NCI-H446 (cell line): ENCODE measurements around the gene PCLAF.
A peak's percentile ranks its signal among the peaks of the same experiment; 100 is the strongest.
"Not testable (repeated sequence)": the region's sequence is repeated elsewhere in the genome, so short reads cannot be mapped to it uniquely, and the experiment has no call there.

Experiments used
- DNase-seq, 2 experiments: peaks; one replicate each; lab custom pipeline; 2025; lab: John Stamatoyannopoulos, UW

The PCLAF gene

GRCh38 chr15:64369078-64369607 lies 12.1 kb downstream of the PCLAF start:
- no peak for DNase-seq

GRCh38 chr15:64361259-64361658 lies 20.0 kb downstream of the PCLAF start:
- DNase-seq = no peak

DNA sequence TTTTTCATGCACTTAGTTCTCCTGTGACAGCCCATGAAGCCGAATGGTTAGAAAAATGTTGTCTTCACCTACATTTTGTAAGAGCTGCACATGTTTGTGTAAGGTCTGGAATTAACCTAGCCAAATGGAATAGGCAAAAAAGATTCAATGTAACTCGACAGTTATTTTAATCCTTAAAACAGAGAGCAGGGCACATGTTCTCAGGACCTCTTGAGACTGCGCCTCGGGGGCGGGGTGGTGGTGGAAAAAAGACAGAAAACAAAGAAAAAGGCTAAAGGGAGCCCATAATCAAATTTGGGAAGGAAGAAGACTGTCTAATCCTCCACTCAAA lies 24.6 kb downstream of the PCLAF start:
- no peak for DNase-seq

DNA sequence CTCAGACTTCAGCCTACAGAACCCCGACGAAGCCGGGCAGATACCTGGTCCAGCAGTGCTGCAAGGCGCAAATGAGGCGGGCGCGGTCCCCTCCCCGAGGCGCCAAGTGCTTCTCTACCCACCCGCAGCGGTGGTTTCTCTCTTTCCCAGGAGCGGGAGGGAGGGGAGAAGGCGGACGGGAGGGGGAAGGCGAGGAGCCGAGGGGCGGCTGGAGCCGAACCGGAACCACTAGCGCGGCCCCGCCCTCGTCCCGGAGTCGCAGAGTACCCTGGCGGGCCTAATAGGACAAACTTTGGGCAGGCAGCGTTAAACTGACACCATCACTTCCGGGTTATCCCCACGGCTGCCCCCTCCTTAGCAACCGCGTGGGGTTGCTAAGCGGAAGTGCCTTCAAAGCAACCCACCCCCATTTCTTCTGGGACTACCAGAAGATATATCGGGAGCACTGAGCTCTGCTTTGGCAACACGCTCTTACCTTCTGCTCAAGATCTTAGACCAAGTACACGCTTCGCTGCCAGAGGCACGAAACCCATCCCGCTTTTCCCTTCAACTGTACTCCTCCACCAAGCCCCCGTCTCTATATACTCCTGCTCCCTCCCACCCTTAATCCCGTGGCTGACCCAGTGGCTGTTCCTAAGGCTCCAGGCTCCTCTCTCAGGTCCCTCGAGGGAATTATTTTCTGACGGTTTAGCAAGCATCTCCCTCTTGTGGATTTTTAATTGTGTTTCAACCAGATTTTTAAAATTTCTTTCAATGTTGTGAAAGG lies 25.1 kb downstream of the PCLAF start, which contains the start of gene CSNK1G1:
CSNK1G1 (minus strand) TSS at position 230 of the 766 bp plus-strand sequence. CDS start 55,674 bp downstream, outside the sequence.
- DNase-seq = peak; percentile 83 to 95

DNA sequence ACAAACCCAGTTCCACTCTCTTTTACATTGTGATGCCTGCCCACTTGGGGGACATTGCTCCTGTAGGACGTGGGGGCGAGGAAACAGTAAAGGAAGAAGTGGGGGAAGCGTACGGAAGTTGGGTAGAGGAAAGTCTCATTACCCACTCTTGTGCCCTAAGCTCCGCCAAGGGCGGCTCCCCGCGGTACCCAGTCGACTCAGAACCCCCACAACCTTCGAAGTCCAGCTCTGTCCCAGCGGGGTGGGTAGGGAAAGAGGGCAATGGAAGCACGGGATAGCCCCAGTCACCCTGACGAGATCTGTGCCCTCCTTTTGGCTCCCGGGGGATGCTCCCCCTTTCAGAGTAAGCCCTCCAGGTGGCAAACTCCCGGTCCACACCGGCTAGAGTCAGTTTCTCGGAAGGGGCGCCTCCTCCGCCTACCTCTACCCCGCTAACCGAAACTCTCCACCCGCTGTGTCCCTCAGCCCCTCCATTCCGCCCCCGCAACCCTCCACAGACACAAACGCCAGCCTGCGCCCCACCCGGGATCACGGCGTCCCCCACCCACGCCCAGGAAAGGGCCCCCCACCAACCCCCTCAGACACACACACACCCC lies 25.8 kb downstream of the PCLAF start:
- no peak for DNase-seq

GRCh38 chr15:64354688-64355344 lies 26.4 kb downstream of the PCLAF start:
- DNase-seq = no peak

GRCh38 chr15:64351265-64351664 lies 30.0 kb downstream of the PCLAF start:
- no peak for DNase-seq

DNA sequence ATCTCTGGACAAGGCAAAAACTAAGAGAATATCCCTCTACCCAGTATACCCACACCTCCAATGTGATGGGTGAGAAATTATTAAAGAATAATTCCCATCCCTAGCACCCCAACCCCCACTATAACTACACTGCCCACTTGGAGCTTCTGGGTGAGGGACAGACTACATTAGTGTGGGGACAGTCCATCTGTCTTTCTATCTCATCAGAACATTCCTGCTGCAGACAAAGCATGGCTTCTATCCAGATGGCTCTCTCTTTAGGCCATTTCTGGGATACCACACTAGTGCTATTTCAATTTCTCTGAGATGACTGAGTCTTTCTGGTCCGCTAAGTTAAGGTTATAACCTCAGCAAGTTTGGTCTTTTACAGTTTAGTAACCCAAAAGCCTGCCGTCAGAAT lies 31.9 kb downstream of the PCLAF start:
- DNase-seq = no peak

GRCh38 chr15:64348455-64348854 lies 32.8 kb downstream of the PCLAF start:
- DNase-seq = no peak

- not testable (repeated sequence) for DNase-seq
These were observed 35.0 kb downstream of the PCLAF start for GRCh38 chr15:64346242-64346641.

GRCh38 chr15:64344651-64345294 lies 36.5 kb downstream of the PCLAF start:
- no peak for DNase-seq

- no peak for DNase-seq
These were observed 37.4 kb downstream of the PCLAF start for GRCh38 chr15:64343841-64344240.

DNA sequence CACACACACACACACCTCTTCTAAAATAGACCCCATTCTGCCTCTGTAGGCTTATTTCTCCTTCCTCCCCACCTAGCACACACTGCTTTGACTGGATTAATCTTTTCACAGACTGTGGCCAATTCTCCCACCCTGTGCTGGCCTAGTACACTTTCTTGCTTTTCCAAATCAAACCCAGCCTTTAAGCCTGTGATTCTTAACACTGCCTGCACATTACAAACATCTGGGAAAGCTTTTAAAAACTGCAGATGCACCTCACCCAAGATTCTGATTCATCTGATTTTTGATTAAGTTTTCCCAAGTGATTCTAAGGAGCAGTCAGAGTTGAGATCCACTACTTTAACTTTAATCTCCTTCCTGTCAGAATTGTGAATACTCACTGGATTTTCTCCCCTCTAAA lies 38.0 kb downstream of the PCLAF start:
- DNase-seq = no peak

DNA sequence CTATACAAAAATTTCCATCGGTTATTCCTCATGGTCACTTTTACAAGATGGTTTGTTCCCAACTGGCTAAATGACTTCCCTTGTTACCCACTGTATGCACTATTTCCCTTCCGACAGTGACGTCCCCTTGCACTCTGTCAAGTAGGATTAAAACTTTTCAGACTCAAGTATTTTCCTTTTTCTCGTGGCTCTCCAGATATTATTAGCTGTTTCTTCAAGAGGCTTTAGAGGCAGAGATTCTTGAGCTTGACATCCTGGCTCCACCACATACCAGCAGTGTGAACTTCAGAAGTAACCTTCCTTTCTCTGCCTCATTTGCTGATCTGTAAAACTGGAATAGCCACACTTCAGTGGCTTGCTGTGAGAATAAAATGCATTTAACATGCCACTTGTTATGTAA lies 39.3 kb downstream of the PCLAF start:
- DNase-seq = no peak

- no peak for DNase-seq
These were observed 40.9 kb downstream of the PCLAF start for GRCh38 chr15:64340355-64340754.

DNA sequence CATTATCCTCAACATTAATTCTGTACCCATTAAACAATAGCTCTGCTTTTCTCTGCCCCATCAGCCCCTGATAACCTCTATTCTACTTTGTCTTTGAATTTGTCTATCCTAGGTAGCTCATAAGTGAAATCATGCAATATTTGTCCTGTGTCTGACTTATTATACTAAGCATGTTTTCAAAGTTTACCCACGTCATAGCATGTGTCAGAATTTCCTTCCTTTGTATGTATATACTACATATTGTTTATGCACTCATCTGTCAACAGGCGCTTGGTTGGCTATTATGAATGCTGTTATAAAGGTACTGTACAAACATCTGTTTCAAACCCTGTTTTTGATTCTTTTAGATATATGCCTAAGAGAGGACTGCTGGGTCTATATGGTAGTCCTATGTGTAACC lies 43.5 kb downstream of the PCLAF start:
- no peak for DNase-seq

DNA sequence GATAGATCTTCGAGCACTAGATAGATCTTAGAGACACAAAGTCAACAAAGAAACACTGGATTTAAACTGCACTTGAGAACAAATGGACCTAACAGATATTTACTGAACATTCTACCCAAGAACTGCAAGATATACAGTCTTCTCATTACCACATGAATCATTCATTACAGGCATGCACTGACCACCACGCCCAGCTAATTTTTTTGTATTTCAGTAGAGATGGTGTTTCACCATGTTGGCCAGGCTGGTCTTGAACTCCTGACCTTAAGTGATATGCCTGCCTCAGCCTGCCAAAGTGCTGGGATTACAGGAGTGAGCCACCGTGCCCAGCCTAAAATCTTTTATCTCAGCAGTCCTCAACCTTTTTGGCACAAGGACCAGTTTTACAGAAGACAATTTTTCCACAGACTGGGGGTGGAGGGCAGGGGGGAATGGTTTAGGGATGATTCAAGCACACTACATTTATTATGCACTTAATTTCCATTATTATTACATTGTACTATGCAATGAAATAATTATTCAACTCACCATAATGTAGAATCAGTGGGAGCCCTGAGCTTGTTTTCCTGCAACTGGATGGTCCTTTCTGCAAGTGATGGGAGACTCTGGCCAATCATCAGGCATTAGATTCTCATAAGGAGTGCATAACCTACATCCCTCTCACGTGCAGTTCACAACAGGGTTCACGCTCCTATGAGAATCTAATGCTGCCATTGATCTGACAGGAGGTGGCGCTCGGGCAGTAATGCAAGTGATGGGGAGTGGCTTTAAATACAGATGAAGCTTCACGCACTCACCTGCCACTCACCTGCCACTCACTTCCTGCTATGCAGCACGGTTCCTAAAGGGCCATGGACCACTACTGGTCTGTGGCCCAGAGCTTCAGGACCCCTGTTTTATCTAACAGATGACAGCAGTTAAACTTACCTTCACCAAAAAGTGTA lies 47.0 kb downstream of the PCLAF start:
- no peak for DNase-seq

DNA sequence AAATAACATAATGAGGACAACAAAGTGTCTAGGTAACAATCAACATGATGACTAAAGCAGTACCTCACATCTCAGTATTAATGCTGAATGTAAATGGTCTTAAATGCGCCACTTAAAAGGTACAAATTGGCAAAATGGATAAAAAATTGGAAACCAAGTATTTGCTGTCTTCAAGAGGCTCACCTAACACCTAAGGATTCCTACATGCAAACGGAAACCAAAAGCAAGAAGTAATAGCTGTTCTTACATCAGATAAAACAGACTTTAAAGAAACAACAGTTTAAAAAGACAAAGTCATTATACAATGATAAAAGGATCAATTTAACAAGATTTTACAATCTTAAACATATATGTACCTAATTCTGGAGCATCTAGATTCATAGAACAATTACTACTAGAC lies 47.7 kb downstream of the PCLAF start:
- no peak for DNase-seq

- DNase-seq = not testable (repeated sequence)
These were observed 49.6 kb downstream of the PCLAF start for GRCh38 chr15:64331668-64332067.

- not testable (repeated sequence) for DNase-seq
These were observed 54.3 kb downstream of the PCLAF start for GRCh38 chr15:64326975-64327374.

DNA sequence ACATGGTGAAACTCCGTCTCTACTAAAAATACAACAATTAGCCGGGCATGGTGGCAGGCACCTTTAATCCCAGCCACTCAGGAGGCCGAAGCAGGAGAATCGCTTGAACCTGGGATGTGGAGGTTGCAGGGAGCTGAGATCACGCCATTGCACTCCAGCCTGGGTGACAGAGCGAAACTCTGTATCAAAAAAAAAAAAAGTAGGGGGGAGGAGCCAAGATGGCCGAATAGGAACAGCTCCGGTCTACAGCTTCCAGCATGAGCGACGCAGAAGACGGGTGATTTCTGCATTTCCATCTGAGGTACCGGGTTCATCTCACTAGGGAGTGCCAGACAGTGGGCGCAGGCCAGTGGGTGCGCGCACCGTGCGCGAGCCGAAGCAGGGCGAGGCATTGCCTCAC lies 54.8 kb downstream of the PCLAF start:
- not testable (repeated sequence) for DNase-seq
